ENCODE measurements around the gene ZNF526.
A peak's percentile ranks its signal among the peaks of the same experiment; 100 is the strongest.

ZNF526 gene

GRCh38 chr19:42196011-42197001 lies 23.8 kb upstream of the ZNF526 start:
- DNase-seq: no peak

GRCh38 chr19:42197375-42197817 lies 22.7 kb upstream of the ZNF526 start:
- no peak for DNase-seq

- no peak for DNase-seq
These were observed 21.3 kb upstream of the ZNF526 start for GRCh38 chr19:42198676-42199439.

GRCh38 chr19:42199440-42200115 lies 20.5 kb upstream of the ZNF526 start:
- DNase-seq: no peak

- DNase-seq: no peak
These were observed 19.9 kb upstream of the ZNF526 start for GRCh38 chr19:42200116-42200715.

- no peak for DNase-seq
These were observed 18.4 kb upstream of the ZNF526 start for GRCh38 chr19:42201489-42202289.

DNA sequence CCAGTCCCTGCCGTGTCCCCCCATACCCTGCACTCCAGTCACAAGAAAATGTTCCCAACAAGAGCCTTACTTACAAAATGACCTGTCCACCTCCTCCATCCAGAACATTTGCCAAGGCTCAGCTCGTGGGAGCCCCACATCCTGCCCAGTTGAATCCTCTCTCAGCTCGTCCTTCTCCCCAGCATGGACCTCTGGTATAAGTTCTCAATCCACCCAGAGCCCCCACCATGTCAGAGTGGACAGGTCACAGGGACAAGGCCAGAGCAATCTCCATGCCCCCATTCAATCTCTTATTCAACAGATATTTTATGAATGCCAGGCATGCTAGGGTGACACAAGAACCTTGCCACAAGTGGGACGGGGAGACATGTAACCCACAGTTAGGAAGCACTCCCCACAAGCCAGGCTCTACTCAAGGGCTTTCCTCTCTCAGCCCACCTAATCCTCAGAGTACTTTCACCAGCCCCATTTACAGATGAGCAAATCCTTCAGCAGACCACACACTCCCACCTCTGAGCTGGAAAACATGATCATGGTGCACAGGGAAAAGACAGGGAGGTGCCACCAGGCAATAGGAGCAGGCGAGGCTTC lies 17.7 kb upstream of the ZNF526 start:
- no peak for DNase-seq

GRCh38 chr19:42203700-42204099 lies 16.4 kb upstream of the ZNF526 start:
- no peak for DNase-seq

GRCh38 chr19:42204664-42205063 lies 15.4 kb upstream of the ZNF526 start:
- no peak for DNase-seq

DNA sequence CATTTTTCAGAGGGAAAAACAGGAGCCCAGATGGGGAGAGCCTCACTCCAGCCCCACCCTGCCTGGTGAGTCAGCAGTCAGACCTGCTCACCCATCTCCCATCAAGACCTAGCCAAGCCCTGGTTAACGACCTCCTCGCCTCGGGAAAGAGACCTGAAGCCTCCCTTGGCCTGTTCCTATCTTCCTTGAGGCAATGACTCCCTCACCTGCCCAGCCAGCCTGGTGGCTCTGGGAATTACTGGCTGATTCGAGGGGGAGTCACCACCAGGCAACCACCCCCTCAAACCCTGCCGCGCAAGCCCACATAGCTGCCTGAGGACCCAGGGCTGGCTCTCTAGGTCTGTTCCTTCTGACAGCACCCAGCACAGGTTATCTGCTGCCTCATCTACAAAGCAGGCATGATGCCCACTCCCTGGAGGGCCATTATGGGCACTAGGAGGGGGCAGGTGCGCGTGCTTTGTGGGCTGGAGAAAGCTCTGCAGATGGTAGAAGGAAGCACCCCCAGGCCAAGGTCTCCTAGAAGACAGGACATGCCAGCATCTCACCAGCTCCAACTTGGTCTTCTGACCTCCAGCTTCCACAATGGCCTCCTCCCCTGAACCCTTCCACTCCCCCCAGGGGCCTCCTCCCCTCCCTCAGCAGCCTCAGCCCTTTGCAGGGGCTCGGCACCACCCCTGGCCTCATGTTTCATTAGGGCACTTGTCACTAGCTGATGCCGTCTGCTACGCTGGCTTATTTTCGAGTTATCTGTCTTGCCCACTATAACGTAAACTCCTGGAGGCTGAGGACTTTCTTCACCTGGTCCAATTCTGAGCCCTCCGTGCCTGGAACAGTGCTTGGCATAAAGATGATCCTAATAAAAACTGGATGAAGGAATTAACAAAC lies 13.0 kb upstream of the ZNF526 start:
- no peak for DNase-seq

- no peak for DNase-seq
These were observed 12.3 kb upstream of the ZNF526 start for GRCh38 chr19:42207767-42208271.

GRCh38 chr19:42208612-42209011 lies 11.5 kb upstream of the ZNF526 start:
- no peak for DNase-seq

- no peak for DNase-seq
These were observed 7.2 kb upstream of the ZNF526 start for GRCh38 chr19:42212886-42213285.

DNA sequence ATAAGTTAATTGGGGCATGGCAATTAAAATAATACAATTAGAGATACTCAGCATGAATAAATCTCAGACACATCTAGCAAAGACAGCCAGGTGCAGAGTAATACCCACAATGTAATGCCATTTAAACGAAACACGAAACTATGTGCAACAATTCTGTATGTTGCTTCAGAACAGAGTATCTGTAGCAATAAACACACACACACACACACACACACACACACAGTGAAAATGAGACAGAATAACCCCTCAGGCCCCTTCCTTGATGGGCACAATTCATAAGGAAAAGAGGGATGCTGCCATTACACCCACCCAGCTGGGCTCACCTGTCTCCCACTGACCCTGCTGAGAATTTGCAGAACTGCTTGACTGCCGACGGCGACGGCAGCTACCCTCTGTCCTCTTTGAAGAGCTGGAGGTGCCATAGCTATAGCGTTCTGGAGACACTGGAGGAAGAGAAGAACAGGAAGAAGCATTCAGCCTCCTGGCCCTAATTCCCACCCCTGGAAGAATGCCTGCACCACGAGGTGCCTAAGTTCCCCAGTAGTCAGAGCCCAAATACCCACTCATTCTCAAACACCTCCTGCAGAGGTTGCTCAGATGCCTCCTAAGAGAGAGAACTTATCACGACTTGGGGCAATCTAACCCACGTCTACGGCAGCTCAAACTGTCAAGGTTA lies 5.2 kb upstream of the ZNF526 start:
- no peak for DNase-seq

GRCh38 chr19:42216653-42217519 lies 3.2 kb upstream of the ZNF526 start:
- DNase-seq: peak; percentile 12

- DNase-seq: peak; percentile 95
These were observed 2.3 kb upstream of the ZNF526 start, which contains the start of gene DEDD2 for GRCh38 chr19:42217520-42218437. TSS of gene DEDD2 (minus strand) at chr19:42217677. CDS start at chr19:42217007, 670 bp downstream.

GRCh38 chr19:42220751-42221097 lies 612 bp downstream of the ZNF526 start:
- DNase-seq: no peak

All from NCI-H1105 (cell line).